ENCODE measurements around the gene NKIRAS1. TPM values are rescaled to one million over a fixed set of nuclear protein-coding genes. Genes with fewer than 3 reads are reported as not detected.

NKIRAS1 gene
- total RNA-seq, 2 experiments from 2014 or later: 3.6 to 3.9 TPM

DNA sequence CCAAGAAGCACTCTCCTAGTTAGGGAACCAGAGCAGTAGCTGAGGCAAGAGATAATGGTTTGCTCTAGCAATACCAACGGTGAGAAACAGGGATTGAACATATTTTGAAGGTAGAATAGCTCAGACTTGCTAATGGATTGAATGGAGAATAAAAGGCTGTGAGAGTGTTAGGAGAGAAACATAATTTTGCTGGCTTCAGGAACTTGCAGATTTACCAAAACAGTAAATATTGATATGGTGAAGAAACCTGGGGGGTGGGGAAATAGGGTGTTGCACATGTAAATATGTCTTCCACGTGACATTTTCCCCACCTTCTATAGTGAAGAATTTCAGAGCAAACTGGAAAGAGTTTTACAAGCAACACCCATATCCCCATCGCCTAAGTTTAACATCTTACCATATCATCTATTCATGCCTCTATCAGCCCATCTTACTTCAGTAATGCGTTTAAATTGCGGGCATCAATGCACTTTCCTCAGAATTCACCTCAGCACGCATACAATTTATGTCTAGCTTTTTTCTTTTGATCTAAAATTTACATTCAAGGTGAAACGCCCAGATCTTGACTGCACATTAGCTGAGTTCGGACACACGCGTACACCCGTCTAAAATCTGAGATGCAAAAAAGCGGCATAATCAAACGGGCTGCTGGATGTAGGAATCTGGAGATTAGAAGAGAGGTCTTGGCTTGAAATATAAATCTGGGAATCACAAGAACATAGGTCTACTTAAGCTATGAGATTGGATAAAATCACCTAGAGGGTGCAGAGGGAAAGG lies 27.4 kb upstream of the NKIRAS1 start:
- no peaks in the 10 kb centered on the region for H3K9me3 Mint-ChIP-seq
- peaks cover 10% of the 10 kb centered on the region for H3K27me3 Mint-ChIP-seq
- POLR2A ChIA-PET: interaction anchor here (0.8 to 2.1 kb wide), 2 partner anchors 19 to 26 kb away, joined by 4 to 28 read pairs; partner anchors contain the start of genes NKIRAS1 and RPL15
- DNase-seq: no peak
- H3K4me3 Mint-ChIP-seq: peak overlapping the region; percentile 74
- peaks cover 23% of the 10 kb centered on the region for H3K4me1 Mint-ChIP-seq (ENCODE audit: low read depth)
- peak overlapping the region; percentile 43 for H3K27ac Mint-ChIP-seq
- CTCF ChIA-PET: interaction anchor here (1.0 to 1.9 kb wide), 2 partner anchors 19 to 55 kb away, joined by 4 to 7 read pairs; no protein-coding TSS in a partner anchor
- intact Hi-C loops (cut with micrococcal nuclease): loop anchor here (2.0 kb wide), 1 partner anchor 27 kb away; the partner anchor contains the start of genes NKIRAS1 and RPL15
- no peak for ATAC-seq
- TF ChIP-seq, protein P1, sequence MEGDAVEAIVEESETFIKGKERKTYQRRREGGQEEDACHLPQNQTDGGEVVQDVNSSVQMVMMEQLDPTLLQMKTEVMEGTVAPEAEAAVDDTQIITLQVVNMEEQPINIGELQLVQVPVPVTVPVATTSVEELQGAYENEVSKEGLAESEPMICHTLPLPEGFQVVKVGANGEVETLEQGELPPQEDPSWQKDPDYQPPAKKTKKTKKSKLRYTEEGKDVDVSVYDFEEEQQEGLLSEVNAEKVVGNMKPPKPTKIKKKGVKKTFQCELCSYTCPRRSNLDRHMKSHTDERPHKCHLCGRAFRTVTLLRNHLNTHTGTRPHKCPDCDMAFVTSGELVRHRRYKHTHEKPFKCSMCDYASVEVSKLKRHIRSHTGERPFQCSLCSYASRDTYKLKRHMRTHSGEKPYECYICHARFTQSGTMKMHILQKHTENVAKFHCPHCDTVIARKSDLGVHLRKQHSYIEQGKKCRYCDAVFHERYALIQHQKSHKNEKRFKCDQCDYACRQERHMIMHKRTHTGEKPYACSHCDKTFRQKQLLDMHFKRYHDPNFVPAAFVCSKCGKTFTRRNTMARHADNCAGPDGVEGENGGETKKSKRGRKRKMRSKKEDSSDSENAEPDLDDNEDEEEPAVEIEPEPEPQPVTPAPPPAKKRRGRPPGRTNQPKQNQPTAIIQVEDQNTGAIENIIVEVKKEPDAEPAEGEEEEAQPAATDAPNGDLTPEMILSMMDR (IDR thresholded peaks at IDR 0.05): no peak
- H3K36me3 Mint-ChIP-seq (ENCODE audit: low read depth): no peaks in the 10 kb centered on the region

DNA sequence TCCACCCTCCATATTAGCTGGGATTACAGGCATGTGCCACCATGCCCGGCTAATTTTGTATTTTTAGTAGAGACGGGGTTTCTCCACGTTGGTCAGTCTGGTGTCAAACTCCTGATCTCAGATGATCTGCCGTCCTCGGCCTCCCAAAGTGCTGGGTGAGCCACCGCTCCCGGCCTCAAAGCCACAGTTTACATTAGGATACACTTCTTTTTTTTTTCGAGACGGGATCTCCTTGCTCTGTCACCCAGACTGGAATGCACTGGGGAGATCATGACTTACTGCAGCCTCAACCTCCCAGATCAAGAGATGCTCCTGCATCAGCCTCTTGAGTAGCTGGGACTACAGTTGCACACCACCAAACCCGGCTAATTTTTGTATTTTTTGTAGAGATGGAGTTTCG lies 25.8 kb upstream of the NKIRAS1 start:
- ChIA-PET CTCF (no interaction called here), POLR2A (interaction anchor here (4.6 kb wide), 1 partner anchor 24 kb away, joined by 24 read pairs; the partner anchor contains the start of genes NKIRAS1 and RPL15)
- DNase-seq (no peak), ATAC-seq (no peak)
- Mint-ChIP-seq H3K9me3 (no peaks in the 10 kb centered on the region), H3K4me3 (no peak overlapping the region), H3K4me1 (ENCODE audit: low read depth) (peaks cover 13% of the 10 kb centered on the region), H3K27ac (no peak overlapping the region), H3K36me3 (ENCODE audit: low read depth) (no peaks in the 10 kb centered on the region), H3K27me3 (peaks cover 10% of the 10 kb centered on the region)
- TF ChIP-seq, protein P1 (IDR thresholded peaks at IDR 0.05): no peak
- intact Hi-C loops (cut with micrococcal nuclease): no loop called here

DNA sequence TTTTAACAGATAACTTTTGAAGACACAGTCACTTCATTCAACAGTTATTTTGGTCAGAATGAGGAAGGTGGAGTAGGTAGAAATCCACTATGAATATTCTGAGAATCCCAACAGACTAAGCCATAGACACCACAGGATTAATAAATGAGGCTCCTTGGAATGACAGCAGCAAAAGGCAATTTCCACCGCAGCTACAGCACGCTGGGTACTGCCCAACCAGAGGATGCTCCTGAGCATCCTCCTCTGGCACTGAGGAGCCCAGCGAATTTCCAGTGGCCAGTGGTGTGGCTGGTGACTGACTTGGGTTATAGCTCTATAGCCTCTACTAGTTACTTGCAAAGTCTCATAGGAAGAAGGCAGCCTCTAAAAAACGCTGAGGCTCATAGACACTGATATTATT lies 24.6 kb upstream of the NKIRAS1 start:
- peaks cover 7% of the 10 kb centered on the region for H3K4me1 Mint-ChIP-seq (ENCODE audit: low read depth)
- peaks cover 10% of the 10 kb centered on the region for H3K27me3 Mint-ChIP-seq
- ChIA-PET POLR2A (interaction anchor here (0.6 to 4.6 kb wide), 3 partner anchors 12 to 23 kb away, joined by 3 to 24 read pairs (median 3); partner anchors contain the start of genes NKIRAS1 and RPL15), CTCF (interaction anchor here (0.9 to 1.8 kb wide), 2 partner anchors 17 to 27 kb away, joined by 3 read pairs; no protein-coding TSS in a partner anchor)
- no peak overlapping the region for H3K4me3 Mint-ChIP-seq
- intact Hi-C loops (cut with micrococcal nuclease): no loop called here
- H3K36me3 Mint-ChIP-seq (ENCODE audit: low read depth): no peaks in the 10 kb centered on the region
- no peak for DNase-seq
- H3K27ac Mint-ChIP-seq: no peak overlapping the region
- TF ChIP-seq, protein P1 (IDR thresholded peaks at IDR 0.05): no peak
- ATAC-seq: no peak
- H3K9me3 Mint-ChIP-seq: no peaks in the 10 kb centered on the region

DNA sequence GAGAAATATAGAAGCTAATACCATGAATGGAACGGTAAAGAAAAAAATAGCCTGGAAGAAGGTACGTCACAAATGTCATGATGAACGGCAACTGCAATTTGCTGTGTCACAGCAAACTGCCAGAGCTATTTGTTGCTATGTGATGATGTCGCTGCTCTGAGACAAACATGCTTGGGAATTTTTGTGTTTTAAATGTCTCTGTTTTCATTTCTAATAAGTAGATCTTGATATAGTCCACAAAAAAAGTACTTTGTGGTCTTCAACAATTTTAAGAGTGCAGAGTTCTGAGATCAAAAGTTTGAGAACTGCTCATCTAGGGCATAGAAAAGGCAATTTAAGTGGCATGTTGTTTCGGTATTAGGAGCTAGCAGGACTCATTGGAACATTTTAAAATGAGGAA lies 24.0 kb upstream of the NKIRAS1 start:
- no peak for ATAC-seq
- H3K9me3 Mint-ChIP-seq: no peaks in the 10 kb centered on the region
- H3K27me3 Mint-ChIP-seq: peaks cover 10% of the 10 kb centered on the region
- DNase-seq: no peak
- H3K4me3 Mint-ChIP-seq: no peak overlapping the region
- no peaks in the 10 kb centered on the region for H3K36me3 Mint-ChIP-seq (ENCODE audit: low read depth)
- intact Hi-C loops (cut with micrococcal nuclease): no loop called here
- TF ChIP-seq, protein P1 (IDR thresholded peaks at IDR 0.05): no peak
- CTCF ChIA-PET: interaction anchor here (1.8 kb wide), 1 partner anchor 17 kb away, joined by 3 read pairs; no protein-coding TSS in a partner anchor
- POLR2A ChIA-PET: interaction anchor here (1.3 to 4.6 kb wide), 3 partner anchors 11 to 22 kb away, joined by 3 to 24 read pairs (median 4); partner anchors contain the start of genes NKIRAS1 and RPL15
- peaks cover 7% of the 10 kb centered on the region for H3K4me1 Mint-ChIP-seq (ENCODE audit: low read depth)
- no peak overlapping the region for H3K27ac Mint-ChIP-seq

DNA sequence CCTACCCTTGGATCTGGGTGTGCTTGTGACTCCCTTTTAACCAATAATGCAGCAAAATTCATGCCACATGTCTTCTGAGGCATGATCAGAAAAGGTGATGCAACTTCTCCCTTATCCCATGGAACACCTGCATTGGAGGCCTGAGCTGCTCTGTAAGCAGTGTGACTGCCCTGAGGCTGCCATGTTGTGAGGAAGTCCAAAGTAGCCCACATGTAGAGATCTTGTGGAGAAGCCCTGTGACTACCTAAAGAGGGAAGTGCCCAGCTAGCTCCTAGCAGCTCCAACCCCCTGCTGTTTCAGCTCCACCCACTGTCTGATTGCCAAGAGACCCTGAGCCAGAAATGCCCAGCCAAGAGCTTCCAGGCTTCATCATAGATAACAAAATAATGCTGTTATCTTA lies 21.9 kb upstream of the NKIRAS1 start:
- DNase-seq (no peak), ATAC-seq (no peak)
- TF ChIP-seq, protein P1 (IDR thresholded peaks at IDR 0.05): no peak
- Mint-ChIP-seq H3K4me1 (ENCODE audit: low read depth) (no peaks in the 10 kb centered on the region), H3K36me3 (ENCODE audit: low read depth) (no peaks in the 10 kb centered on the region), H3K9me3 (no peaks in the 10 kb centered on the region), H3K4me3 (no peak overlapping the region), H3K27ac (no peak overlapping the region), H3K27me3 (peaks cover 4% of the 10 kb centered on the region)
- ChIA-PET POLR2A (interaction anchor here (1.2 to 4.6 kb wide), 2 partner anchors 17 to 20 kb away, joined by 3 to 24 read pairs; partner anchors contain the start of genes NKIRAS1 and RPL15), CTCF (no interaction called here)
- intact Hi-C loops (cut with micrococcal nuclease): no loop called here
